ENCODE measurements around the gene GRK5. TPM values are rescaled to one million over a fixed set of nuclear protein-coding genes. Genes with fewer than 3 reads are reported as not detected.

GRK5 gene
- total RNA-seq, 1 experiment from 2014 or later, result 0.82 TPM

DNA sequence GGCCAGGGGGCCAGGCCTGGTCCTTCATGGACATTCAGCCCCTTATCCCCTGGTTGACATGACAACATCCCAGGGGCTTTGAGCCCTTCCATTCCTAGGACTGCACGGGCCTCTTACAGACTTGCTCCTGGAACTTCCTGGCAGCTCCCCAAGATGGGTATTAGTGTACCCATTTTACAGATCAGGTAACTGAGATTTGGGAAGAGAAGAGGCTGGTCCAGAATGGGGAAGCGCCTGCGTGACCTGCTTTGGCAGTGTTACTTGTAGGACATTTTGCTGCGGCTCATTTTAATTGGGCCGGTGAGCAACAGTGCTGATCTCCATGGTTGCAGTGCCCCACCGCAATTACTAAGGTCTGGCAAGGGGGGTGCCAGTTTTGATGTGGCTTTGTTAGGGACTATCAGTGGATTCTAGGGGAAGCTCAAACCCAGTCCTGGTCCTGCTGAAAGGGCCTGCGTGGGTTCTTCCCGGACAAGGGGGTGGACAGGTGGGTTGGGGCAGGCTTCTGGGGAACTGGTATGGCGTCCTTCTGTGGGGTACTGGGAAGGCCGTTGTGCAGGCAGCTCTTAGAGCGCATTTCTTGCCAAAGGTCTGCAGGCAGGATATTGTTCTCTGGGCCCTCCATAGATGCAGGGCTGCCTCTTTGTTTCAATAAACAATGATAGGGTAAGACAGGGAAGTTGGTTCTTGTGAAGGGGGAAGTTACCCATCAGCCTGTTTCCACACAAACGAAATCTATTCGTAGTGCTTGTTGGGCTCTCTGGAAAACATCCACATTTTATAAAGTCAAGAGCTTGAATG is 197.5 kb downstream of the GRK5 start:
- CTCF ChIA-PET, result interaction anchor here (1.5 kb wide), 1 partner anchor 13 kb away, joined by 5 read pairs; no protein-coding TSS in a partner anchor
- Mint-ChIP-seq H3K4me1 (ENCODE audit: insufficient read depth, unreplicated experiment) (no peaks in the 10 kb centered on the region), H3K36me3 (ENCODE audit: insufficient read depth, unreplicated experiment) (no peaks in the 10 kb centered on the region)

DNA sequence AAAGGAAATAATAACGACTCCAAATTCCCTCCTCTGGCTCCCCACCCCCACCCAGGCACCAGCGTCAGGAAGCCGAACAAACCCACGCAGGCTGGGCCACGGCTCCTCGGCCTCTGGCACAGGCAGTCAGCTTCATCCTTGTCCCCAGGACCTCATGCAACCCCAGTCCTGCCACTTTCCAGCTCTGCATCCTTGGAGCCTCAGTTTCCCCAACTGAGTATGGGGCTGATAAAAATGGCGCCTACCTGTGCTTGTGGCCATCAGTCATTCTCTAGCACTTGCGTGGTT is 198.1 kb downstream of the GRK5 start:
- Mint-ChIP-seq H3K27me3 (ENCODE audit: insufficient read depth, unreplicated experiment) (no peaks in the 10 kb centered on the region), H3K4me1 (ENCODE audit: insufficient read depth, unreplicated experiment) (no peaks in the 10 kb centered on the region), H3K27ac (ENCODE audit: low read depth, unreplicated experiment) (no peak overlapping the region), H3K9me3 (ENCODE audit: unreplicated experiment) (no peaks in the 10 kb centered on the region), H3K36me3 (ENCODE audit: insufficient read depth, unreplicated experiment) (no peaks in the 10 kb centered on the region), H3K4me3 (ENCODE audit: unreplicated experiment) (no peak overlapping the region)
- ChIA-PET CTCF (interaction anchor here (1.5 kb wide), 1 partner anchor 12 kb away, joined by 5 read pairs; no protein-coding TSS in a partner anchor), POLR2A (no interaction called here)
- no peak for DNase-seq (ENCODE audit: unreplicated experiment)
- BruUV-seq (replicated peaks), result no TSS peak
- intact Hi-C loops (cut with micrococcal nuclease), result no loop called here
- TF ChIP-seq, protein P1, sequence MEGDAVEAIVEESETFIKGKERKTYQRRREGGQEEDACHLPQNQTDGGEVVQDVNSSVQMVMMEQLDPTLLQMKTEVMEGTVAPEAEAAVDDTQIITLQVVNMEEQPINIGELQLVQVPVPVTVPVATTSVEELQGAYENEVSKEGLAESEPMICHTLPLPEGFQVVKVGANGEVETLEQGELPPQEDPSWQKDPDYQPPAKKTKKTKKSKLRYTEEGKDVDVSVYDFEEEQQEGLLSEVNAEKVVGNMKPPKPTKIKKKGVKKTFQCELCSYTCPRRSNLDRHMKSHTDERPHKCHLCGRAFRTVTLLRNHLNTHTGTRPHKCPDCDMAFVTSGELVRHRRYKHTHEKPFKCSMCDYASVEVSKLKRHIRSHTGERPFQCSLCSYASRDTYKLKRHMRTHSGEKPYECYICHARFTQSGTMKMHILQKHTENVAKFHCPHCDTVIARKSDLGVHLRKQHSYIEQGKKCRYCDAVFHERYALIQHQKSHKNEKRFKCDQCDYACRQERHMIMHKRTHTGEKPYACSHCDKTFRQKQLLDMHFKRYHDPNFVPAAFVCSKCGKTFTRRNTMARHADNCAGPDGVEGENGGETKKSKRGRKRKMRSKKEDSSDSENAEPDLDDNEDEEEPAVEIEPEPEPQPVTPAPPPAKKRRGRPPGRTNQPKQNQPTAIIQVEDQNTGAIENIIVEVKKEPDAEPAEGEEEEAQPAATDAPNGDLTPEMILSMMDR (IDR thresholded peaks at IDR 0.05; ENCODE audit: unreplicated experiment), result no peak

More for the DNA sequence above, 197.5 kb downstream of the GRK5 start:
- no TSS peak for BruUV-seq (replicated peaks)
- no peak overlapping the region for H3K4me3 Mint-ChIP-seq (ENCODE audit: unreplicated experiment)
- TF ChIP-seq, protein P1 (IDR thresholded peaks at IDR 0.05; ENCODE audit: unreplicated experiment), result no peak
- no peaks in the 10 kb centered on the region for H3K9me3 Mint-ChIP-seq (ENCODE audit: unreplicated experiment)
- POLR2A ChIA-PET, result no interaction called here
- DNase-seq (ENCODE audit: unreplicated experiment), result no peak
- no peak overlapping the region for H3K27ac Mint-ChIP-seq (ENCODE audit: low read depth, unreplicated experiment)
- intact Hi-C loops (cut with micrococcal nuclease), result no loop called here
- H3K27me3 Mint-ChIP-seq (ENCODE audit: insufficient read depth, unreplicated experiment), result no peaks in the 10 kb centered on the region

DNA sequence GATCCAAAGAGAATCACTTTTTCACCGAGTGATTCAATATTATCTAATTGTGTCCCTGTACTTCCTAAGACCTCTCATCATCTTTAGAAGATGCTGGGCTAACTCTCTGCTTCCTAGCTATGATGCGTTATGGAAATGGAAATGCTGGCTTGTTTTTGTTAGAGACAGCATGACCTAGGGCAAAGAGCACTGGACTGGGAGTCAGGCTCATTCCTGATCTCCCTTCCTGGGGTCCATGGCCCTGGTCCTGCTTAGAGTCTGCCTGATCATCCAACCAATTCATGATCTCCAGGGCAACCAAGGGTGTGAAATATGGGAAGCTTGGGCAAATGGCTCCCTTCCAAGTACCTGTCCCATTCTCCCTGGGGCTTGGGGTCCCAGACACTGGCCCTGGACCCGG is 198.8 kb downstream of the GRK5 start:
- TF ChIP-seq, protein P1 (IDR thresholded peaks at IDR 0.05; ENCODE audit: unreplicated experiment), result no peak
- CTCF ChIA-PET, result interaction anchor here (0.7 to 1.5 kb wide), 3 partner anchors 11 to 207 kb away, joined by 3 to 5 read pairs (median 4); no protein-coding TSS in a partner anchor

DNA sequence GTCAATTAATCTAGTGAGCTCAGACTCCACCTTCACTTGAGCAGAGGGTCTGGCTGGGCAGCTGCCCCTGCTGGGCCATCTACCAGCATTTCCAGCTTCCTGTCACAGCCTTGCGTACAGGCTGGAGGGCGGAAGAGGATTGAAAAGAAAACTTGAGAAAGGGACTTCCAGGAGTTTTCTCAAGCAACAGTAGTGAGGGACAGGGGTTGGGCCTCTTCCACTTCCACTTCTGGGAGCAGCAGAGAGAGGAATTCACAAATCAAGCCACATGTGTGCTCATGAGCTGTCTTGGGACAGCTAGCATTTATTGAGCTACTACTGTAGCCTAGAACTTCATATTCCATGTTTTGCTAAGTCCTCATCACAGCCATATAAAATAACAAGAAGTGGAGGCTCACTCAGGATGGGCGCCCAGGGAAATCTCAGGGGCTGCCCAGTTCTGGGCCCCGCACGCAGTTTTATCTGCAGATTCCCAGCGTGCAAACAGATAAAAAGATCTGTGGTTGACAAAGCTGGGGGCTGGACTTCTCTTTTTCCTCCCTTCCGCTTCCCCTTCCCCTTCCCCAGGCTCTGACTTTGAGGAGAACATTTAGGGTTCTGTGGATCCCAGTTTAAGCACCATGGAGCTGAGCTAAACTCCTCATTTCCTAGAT is 199.4 kb downstream of the GRK5 start:
- intact Hi-C loops (cut with micrococcal nuclease), result no loop called here
- Mint-ChIP-seq H3K4me1 (ENCODE audit: insufficient read depth, unreplicated experiment) (no peaks in the 10 kb centered on the region), H3K4me3 (ENCODE audit: unreplicated experiment) (no peak overlapping the region), H3K27ac (ENCODE audit: low read depth, unreplicated experiment) (no peak overlapping the region), H3K27me3 (ENCODE audit: insufficient read depth, unreplicated experiment) (no peaks in the 10 kb centered on the region), H3K9me3 (ENCODE audit: unreplicated experiment) (no peaks in the 10 kb centered on the region), H3K36me3 (ENCODE audit: insufficient read depth, unreplicated experiment) (no peaks in the 10 kb centered on the region)
- no TSS peak for BruUV-seq (replicated peaks)
- ChIA-PET POLR2A (no interaction called here), CTCF (interaction anchor here (0.7 to 1.6 kb wide), 5 partner anchors 10 to 208 kb away, joined by 3 to 5 read pairs (median 4); no protein-coding TSS in a partner anchor)
- DNase-seq (ENCODE audit: unreplicated experiment), result no peak
- TF ChIP-seq, protein P1 (IDR thresholded peaks at IDR 0.05; ENCODE audit: unreplicated experiment), result no peak

More for the DNA sequence above, 198.8 kb downstream of the GRK5 start:
- H3K27me3 Mint-ChIP-seq (ENCODE audit: insufficient read depth, unreplicated experiment), result no peaks in the 10 kb centered on the region
- no peak overlapping the region for H3K4me3 Mint-ChIP-seq (ENCODE audit: unreplicated experiment)
- BruUV-seq (replicated peaks), result no TSS peak
- intact Hi-C loops (cut with micrococcal nuclease), result no loop called here
- H3K27ac Mint-ChIP-seq (ENCODE audit: low read depth, unreplicated experiment), result no peak overlapping the region
- no peaks in the 10 kb centered on the region for H3K9me3 Mint-ChIP-seq (ENCODE audit: unreplicated experiment)
- H3K4me1 Mint-ChIP-seq (ENCODE audit: insufficient read depth, unreplicated experiment), result no peaks in the 10 kb centered on the region
- H3K36me3 Mint-ChIP-seq (ENCODE audit: insufficient read depth, unreplicated experiment), result no peaks in the 10 kb centered on the region
- POLR2A ChIA-PET, result no interaction called here
- DNase-seq (ENCODE audit: unreplicated experiment), result no peak
